ENCODE data around the gene HTATIP2. TPM values are rescaled to one million over a fixed set of nuclear protein-coding genes. Genes with fewer than 3 reads are reported as not detected.
"Not testable (repeated sequence)": the region's sequence is repeated elsewhere in the genome, so short reads cannot be mapped to it uniquely, and the experiment has no call there.

HTATIP2 gene
- total RNA-seq, 1 donor from 2014 or later = 5.7 TPM

DNA sequence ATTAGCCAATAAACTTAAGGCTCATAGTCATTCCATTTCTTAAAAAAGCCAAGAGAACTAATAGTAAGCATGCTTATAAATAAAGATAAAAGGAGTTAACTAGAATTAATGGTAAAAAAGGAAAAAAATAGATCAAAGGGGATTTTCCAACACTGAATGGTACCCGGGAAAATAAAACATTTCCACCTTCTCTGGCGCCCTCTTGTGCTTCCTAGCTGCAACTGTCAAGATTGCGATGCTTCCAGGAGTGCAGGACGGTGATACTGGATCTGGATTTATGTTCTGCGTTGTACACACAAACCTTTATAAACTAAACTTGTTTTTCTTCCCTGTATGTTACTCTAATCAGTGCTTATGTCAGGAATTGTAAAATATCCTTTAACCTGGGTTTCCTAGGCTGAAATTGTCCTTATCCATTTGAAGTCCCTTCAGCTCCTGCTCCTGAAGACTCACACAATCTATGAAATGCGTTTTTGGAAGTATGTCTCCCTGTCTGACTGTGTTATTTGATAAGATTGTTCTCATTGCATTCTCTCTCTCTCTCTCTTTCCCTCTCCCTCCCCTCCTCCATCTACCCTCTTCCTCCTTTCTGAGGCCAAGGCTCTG lies 9.6 kb upstream of the HTATIP2 start:
- no peak overlapping the region for H3K4me3 ChIP-seq (ENCODE audit: low read length in 3 of 3)
- no peaks in the 10 kb centered on the region for H3K27me3 ChIP-seq (ENCODE audit: control insufficient read depth in 3 of 3, insufficient read depth in 3 of 3, low read length in 3 of 3)
- H3K9me3 ChIP-seq (ENCODE audit: control insufficient read depth in 3 of 3, low read length in 3 of 3) = no peaks in the 10 kb centered on the region

DNA sequence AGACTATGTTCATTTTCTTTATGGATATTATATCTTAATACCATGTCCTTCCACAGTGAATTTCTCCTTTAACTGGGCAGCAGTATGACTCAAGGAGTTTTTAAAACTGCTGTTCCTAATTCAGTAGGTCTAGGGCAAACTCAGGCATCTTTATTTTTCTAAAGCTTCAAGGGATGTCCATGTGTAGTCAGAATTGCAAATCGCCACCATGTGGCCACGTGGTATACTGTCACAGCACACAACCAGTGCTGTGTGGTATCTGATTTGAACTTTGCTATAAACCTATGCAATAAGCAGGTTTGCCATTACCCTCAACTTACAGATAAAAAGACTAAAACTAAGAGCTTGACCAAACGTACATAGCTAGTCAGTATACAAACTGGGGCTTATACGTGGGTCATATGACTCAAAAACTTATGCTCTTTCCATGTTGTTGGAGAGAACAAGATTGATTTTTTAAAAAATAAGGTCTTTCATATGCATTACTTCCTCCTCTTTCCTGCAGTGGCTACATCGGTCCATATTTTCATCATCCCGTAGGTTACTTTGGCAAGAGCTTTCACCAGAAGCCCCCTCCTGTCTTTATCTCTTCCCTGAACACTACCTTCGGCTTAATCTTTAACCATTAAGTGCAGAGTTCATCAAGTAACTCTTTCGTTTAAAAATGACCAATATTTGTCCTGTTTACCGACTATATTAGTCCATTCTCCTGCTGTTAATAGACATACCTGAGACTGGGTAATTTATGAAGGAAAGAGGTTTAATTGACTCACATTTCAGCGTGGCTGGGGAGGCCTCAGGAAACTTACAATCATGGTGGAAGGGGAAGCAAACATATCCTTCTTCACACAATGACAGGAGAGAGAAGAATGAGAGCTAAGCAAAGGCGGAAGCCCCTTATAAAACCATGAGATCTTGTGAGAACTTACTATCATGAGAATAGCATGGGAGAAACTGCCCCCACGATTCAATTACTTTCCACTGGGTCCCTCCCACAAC lies 8.0 kb upstream of the HTATIP2 start:
- H3K27ac ChIP-seq (ENCODE audit: low read depth, low read length) = no peak overlapping the region
- H3K27me3 ChIP-seq (ENCODE audit: control insufficient read depth in 3 of 3, insufficient read depth in 3 of 3, low read length in 3 of 3) = no peaks in the 10 kb centered on the region
- H3K4me3 ChIP-seq (ENCODE audit: low read length in 3 of 3) = no peak overlapping the region
- H3K9ac ChIP-seq (ENCODE audit: low read depth in 1 of 3, low read length in 3 of 3) = no peak overlapping the region
- no peaks in the 10 kb centered on the region for H3K4me1 ChIP-seq (ENCODE audit: control insufficient read depth in 3 of 3, insufficient read depth in 3 of 3, low read length in 3 of 3)
- H3K36me3 ChIP-seq (ENCODE audit: control insufficient read depth in 3 of 3, insufficient read depth in 3 of 3, low read length in 3 of 3) = no peaks in the 10 kb centered on the region
- H3K9me3 ChIP-seq (ENCODE audit: control insufficient read depth in 3 of 3, low read length in 3 of 3) = no peaks in the 10 kb centered on the region

More for the DNA sequence above, 9.6 kb upstream of the HTATIP2 start:
- Histone ChIP-seq H3K36me3 (ENCODE audit: control insufficient read depth in 3 of 3, insufficient read depth in 3 of 3, low read length in 3 of 3) (no peaks in the 10 kb centered on the region), H3K4me1 (ENCODE audit: control insufficient read depth in 3 of 3, insufficient read depth in 3 of 3, low read length in 3 of 3) (no peaks in the 10 kb centered on the region), H3K27ac (ENCODE audit: low read depth, low read length) (no peak overlapping the region), H3K9ac (ENCODE audit: low read depth in 1 of 3, low read length in 3 of 3) (no peak overlapping the region)

DNA sequence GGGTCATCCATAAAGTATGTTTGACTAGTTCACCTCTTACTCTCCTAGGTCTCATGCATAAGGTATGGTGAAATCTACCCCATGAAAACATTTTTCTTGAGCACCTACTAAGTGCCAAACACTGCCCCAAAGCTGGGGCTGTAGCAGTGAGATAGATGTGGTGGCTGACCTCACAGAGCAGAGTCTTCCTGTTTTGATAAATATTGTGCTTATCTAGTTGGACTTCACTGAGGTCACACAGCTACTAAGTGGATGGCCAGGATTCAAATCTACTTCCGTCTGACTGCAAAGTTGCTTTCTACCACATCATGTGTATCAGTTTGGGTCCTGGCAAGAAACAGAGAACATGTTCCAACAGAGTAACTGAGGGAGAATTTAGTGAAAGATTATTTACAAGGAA lies 6.4 kb upstream of the HTATIP2 start:
- Histone ChIP-seq H3K9ac (ENCODE audit: low read depth in 1 of 3, low read length in 3 of 3) (no peak overlapping the region), H3K4me1 (ENCODE audit: control insufficient read depth in 3 of 3, insufficient read depth in 3 of 3, low read length in 3 of 3) (no peaks in the 10 kb centered on the region), H3K4me3 (ENCODE audit: low read length in 3 of 3) (no peak overlapping the region), H3K27ac (ENCODE audit: low read depth, low read length) (no peak overlapping the region), H3K27me3 (ENCODE audit: control insufficient read depth in 3 of 3, insufficient read depth in 3 of 3, low read length in 3 of 3) (no peaks in the 10 kb centered on the region), H3K36me3 (ENCODE audit: control insufficient read depth in 3 of 3, insufficient read depth in 3 of 3, low read length in 3 of 3) (no peaks in the 10 kb centered on the region), H3K9me3 (ENCODE audit: control insufficient read depth in 3 of 3, low read length in 3 of 3) (no peaks in the 10 kb centered on the region)

DNA sequence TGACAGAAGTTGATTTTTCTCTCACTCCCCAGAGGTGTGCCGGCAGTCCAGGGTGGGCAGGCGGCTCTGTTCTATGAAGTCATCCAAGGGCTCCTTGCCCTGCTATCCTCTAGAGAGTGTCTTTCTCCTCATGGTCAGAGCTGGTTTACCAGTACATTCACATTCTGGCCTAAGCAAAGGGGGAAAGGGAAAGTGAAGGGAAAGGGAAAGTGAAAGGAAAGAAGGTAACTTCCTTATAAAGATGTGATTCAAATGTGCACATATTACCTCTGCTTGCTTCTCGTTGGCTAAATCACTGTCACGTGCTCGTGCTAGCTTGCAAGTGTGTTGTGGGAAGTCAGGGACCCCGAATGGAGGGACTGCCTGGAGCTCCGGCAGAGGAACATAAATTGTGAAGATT lies 2.9 kb upstream of the HTATIP2 start:
- Histone ChIP-seq H3K27ac (ENCODE audit: low read depth, low read length) (no peak overlapping the region), H3K27me3 (ENCODE audit: control insufficient read depth in 3 of 3, insufficient read depth in 3 of 3, low read length in 3 of 3) (no peaks in the 10 kb centered on the region), H3K4me3 (ENCODE audit: low read length in 3 of 3) (peak overlapping the region in 1 of 3 donors; percentile 8), H3K4me1 (ENCODE audit: control insufficient read depth in 3 of 3, insufficient read depth in 3 of 3, low read length in 3 of 3) (peaks cover 11 to 13% (median 12%) of the 10 kb centered on the region in 3 donors), H3K36me3 (ENCODE audit: control insufficient read depth in 3 of 3, insufficient read depth in 3 of 3, low read length in 3 of 3) (no peaks in the 10 kb centered on the region), H3K9me3 (ENCODE audit: control insufficient read depth in 3 of 3, low read length in 3 of 3) (no peaks in the 10 kb centered on the region), H3K9ac (ENCODE audit: low read depth in 1 of 3, low read length in 3 of 3) (no peak overlapping the region)

DNA sequence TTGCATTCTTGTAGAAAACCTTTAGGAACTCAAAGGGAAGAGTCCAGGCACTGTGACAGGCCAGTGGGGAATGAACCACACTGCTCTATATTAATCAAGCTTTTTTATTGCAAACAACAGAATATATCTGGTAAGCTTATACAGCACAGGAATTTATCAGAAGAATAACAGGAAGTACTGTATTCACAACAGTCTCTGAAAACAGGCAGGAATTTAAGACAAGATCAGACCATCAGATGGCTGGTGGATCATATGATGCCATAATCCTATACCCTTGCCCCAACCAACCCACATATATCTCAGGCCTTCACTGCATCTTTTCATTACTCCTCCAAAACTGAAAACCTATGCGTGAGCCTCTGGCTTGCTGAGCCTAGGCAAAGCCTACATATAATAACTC lies 1.0 kb upstream of the HTATIP2 start:
- Histone ChIP-seq H3K4me3 (ENCODE audit: low read length in 3 of 3) (no peak overlapping the region), H3K9me3 (ENCODE audit: control insufficient read depth in 3 of 3, low read length in 3 of 3) (no peaks in the 10 kb centered on the region), H3K4me1 (ENCODE audit: control insufficient read depth in 3 of 3, insufficient read depth in 3 of 3, low read length in 3 of 3) (peaks cover 11 to 14% (median 13%) of the 10 kb centered on the region in 3 donors), H3K27ac (ENCODE audit: low read depth, low read length) (no peak overlapping the region), H3K36me3 (ENCODE audit: control insufficient read depth in 3 of 3, insufficient read depth in 3 of 3, low read length in 3 of 3) (peaks cover 0 to 5% (median 0%) of the 10 kb centered on the region in 3 donors), H3K27me3 (ENCODE audit: control insufficient read depth in 3 of 3, insufficient read depth in 3 of 3, low read length in 3 of 3) (no peaks in the 10 kb centered on the region), H3K9ac (ENCODE audit: low read depth in 1 of 3, low read length in 3 of 3) (no peak overlapping the region)

- H3K4me1 ChIP-seq (ENCODE audit: control insufficient read depth in 3 of 3, insufficient read depth in 3 of 3, low read length in 3 of 3) = peaks cover 11 to 14% (median 13%) of the 10 kb centered on the region in 3 donors
- H3K9ac ChIP-seq (ENCODE audit: low read depth in 1 of 3, low read length in 3 of 3) = peak overlapping the region in 2 of 3 donors; percentile 79 to 81
- no peak overlapping the region for H3K27ac ChIP-seq (ENCODE audit: low read depth, low read length)
- H3K36me3 ChIP-seq (ENCODE audit: control insufficient read depth in 3 of 3, insufficient read depth in 3 of 3, low read length in 3 of 3) = peaks cover 0 to 5% (median 0%) of the 10 kb centered on the region in 3 donors
- H3K9me3 ChIP-seq (ENCODE audit: control insufficient read depth in 3 of 3, low read length in 3 of 3) = no peaks in the 10 kb centered on the region
- no peaks in the 10 kb centered on the region for H3K27me3 ChIP-seq (ENCODE audit: control insufficient read depth in 3 of 3, insufficient read depth in 3 of 3, low read length in 3 of 3)
- H3K4me3 ChIP-seq (ENCODE audit: low read length in 3 of 3) = peak overlapping the region; percentile 78 to 86 (median 86)
These were observed 390 bp upstream of the HTATIP2 start for GRCh38 chr11:20363149-20363499.

- peaks cover 11 to 14% (median 13%) of the 10 kb centered on the region in 3 donors for H3K4me1 ChIP-seq (ENCODE audit: control insufficient read depth in 3 of 3, insufficient read depth in 3 of 3, low read length in 3 of 3)
- peak overlapping the region; percentile 77 to 81 (median 79) for H3K9ac ChIP-seq (ENCODE audit: low read depth in 1 of 3, low read length in 3 of 3)
- H3K27ac ChIP-seq (ENCODE audit: low read depth, low read length) = peak overlapping the region; percentile 59
- H3K9me3 ChIP-seq (ENCODE audit: control insufficient read depth in 3 of 3, low read length in 3 of 3) = no peaks in the 10 kb centered on the region
- H3K4me3 ChIP-seq (ENCODE audit: low read length in 3 of 3) = peak overlapping the region; percentile 78 to 86 (median 86)
- H3K27me3 ChIP-seq (ENCODE audit: control insufficient read depth in 3 of 3, insufficient read depth in 3 of 3, low read length in 3 of 3) = no peaks in the 10 kb centered on the region
- peaks cover 0 to 5% (median 0%) of the 10 kb centered on the region in 3 donors for H3K36me3 ChIP-seq (ENCODE audit: control insufficient read depth in 3 of 3, insufficient read depth in 3 of 3, low read length in 3 of 3)
These were observed 853 bp downstream of the HTATIP2 start for GRCh38 chr11:20364341-20364792.

DNA sequence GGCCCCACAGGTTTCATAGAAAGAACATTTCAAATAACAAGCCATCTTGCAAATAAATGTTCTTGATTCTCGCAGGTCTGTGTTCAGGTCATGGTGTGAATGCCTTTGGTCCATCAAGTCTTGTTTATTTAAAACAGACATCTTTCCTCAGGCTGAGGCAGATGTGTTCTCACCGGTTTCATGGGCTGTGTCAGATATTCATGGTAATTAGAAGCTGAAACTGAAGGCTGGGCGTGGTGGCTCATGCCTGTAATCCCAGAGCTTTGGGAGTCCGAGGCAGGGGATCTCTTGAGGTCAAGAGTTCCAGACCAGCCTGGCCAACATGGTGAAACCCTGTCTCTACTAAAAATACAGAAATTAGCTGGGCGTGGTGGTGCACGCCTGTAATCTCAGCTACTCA lies 2.0 kb downstream of the HTATIP2 start:
- H3K4me1 ChIP-seq (ENCODE audit: control insufficient read depth in 3 of 3, insufficient read depth in 3 of 3, low read length in 3 of 3) = peaks cover 11 to 14% (median 13%) of the 10 kb centered on the region in 3 donors
- H3K27ac ChIP-seq (ENCODE audit: low read depth, low read length); H3K4me3 ChIP-seq (ENCODE audit: low read length in 3 of 3): not testable (repeated sequence)

GRCh38 chr11:20367313-20367948 lies 3.9 kb downstream of the HTATIP2 start:
- no peaks in the 10 kb centered on the region for H3K9me3 ChIP-seq (ENCODE audit: control insufficient read depth in 3 of 3, low read length in 3 of 3)
- H3K27me3 ChIP-seq (ENCODE audit: control insufficient read depth in 3 of 3, insufficient read depth in 3 of 3, low read length in 3 of 3) = no peaks in the 10 kb centered on the region
- H3K9ac ChIP-seq (ENCODE audit: low read depth in 1 of 3, low read length in 3 of 3) = no peak overlapping the region
- peaks cover 11 to 14% (median 13%) of the 10 kb centered on the region in 3 donors for H3K4me1 ChIP-seq (ENCODE audit: control insufficient read depth in 3 of 3, insufficient read depth in 3 of 3, low read length in 3 of 3)
- H3K4me3 ChIP-seq (ENCODE audit: low read length in 3 of 3) = no peak overlapping the region
- no peak overlapping the region for H3K27ac ChIP-seq (ENCODE audit: low read depth, low read length)
- H3K36me3 ChIP-seq (ENCODE audit: control insufficient read depth in 3 of 3, insufficient read depth in 3 of 3, low read length in 3 of 3) = peaks cover 0 to 5% (median 0%) of the 10 kb centered on the region in 3 donors

More for the DNA sequence above, 2.0 kb downstream of the HTATIP2 start:
- not testable (repeated sequence) for H3K27me3 ChIP-seq (ENCODE audit: control insufficient read depth in 3 of 3, insufficient read depth in 3 of 3, low read length in 3 of 3); H3K9ac ChIP-seq (ENCODE audit: low read depth in 1 of 3, low read length in 3 of 3); H3K9me3 ChIP-seq (ENCODE audit: control insufficient read depth in 3 of 3, low read length in 3 of 3); H3K36me3 ChIP-seq (ENCODE audit: control insufficient read depth in 3 of 3, insufficient read depth in 3 of 3, low read length in 3 of 3)
